Ovary (tissue), 3 donors: ENCODE data around the gene EFNA5.

Experiments used
- EP300 ChIP-seq: sonication (generic); formaldehyde crosslinking; IDR thresholded peaks from one replicate; pipeline ENCODE4 v1.6.1; 2017; ENCODE audit warnings: antibody characterized with exemption
- TF ChIP-seq, protein P1 (sequence below), 3 donors: fragments of 450-650 bp in 2 of 3; fragments of 200-600 bp in 1 of 3; IDR thresholded peaks; one replicate each; pipeline versions ENCODE4 v1.5.1 to v1.8.0; 2016 to 2022; ENCODE audit warnings: antibody characterized with exemption in 3 of 3, mild to moderate bottlenecking in 1 of 3
- donor health status: DM: no; HTN: no; CAD: no.

- no peak for TF ChIP-seq EP300
- TF ChIP-seq, protein P1, sequence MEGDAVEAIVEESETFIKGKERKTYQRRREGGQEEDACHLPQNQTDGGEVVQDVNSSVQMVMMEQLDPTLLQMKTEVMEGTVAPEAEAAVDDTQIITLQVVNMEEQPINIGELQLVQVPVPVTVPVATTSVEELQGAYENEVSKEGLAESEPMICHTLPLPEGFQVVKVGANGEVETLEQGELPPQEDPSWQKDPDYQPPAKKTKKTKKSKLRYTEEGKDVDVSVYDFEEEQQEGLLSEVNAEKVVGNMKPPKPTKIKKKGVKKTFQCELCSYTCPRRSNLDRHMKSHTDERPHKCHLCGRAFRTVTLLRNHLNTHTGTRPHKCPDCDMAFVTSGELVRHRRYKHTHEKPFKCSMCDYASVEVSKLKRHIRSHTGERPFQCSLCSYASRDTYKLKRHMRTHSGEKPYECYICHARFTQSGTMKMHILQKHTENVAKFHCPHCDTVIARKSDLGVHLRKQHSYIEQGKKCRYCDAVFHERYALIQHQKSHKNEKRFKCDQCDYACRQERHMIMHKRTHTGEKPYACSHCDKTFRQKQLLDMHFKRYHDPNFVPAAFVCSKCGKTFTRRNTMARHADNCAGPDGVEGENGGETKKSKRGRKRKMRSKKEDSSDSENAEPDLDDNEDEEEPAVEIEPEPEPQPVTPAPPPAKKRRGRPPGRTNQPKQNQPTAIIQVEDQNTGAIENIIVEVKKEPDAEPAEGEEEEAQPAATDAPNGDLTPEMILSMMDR (IDR thresholded peaks at IDR 0.05) = no peak
Observed at GRCh38 chr5:107542831-107543231, 127.9 kb downstream of the EFNA5 start.
